HEK293T (cell line): ENCODE results near the gene HBE1.

Source experiments
- ARNT ChIP-seq: fragments of 450-650 bp; IDR thresholded peaks from 2 replicates; pipeline ENCODE4 v1.6.1; 2017; ENCODE audit warnings: mild to moderate bottlenecking
- BHLHE40 ChIP-seq: fragments of 450-650 bp; IDR thresholded peaks from 2 replicates; pipeline ENCODE4 v1.6.1; 2016; ENCODE audit warnings: mild to moderate bottlenecking, moderate library complexity, borderline replicate concordance
- CTBP1 ChIP-seq: fragments of 450-650 bp; IDR thresholded peaks from 2 replicates; pipeline ENCODE4 v1.6.1; 2016; ENCODE audit warnings: borderline replicate concordance
- ELF4 ChIP-seq: fragments of 450-650 bp; IDR thresholded peaks from 2 replicates; pipeline ENCODE4 v1.6.1; 2017; ENCODE audit warnings: antibody characterized with exemption
- FOXK2 ChIP-seq: fragments of 450-650 bp; IDR thresholded peaks from 2 replicates; pipeline ENCODE4 v1.6.1; 2016; ENCODE audit warnings: mild to moderate bottlenecking
- FOXM1 ChIP-seq: fragments of 450-650 bp; IDR thresholded peaks from 2 replicates; pipeline ENCODE4 v1.6.1; 2017; ENCODE audit warnings: mild to moderate bottlenecking, borderline replicate concordance
- HDGF ChIP-seq: fragments of 450-650 bp; IDR thresholded peaks from 2 replicates; pipeline ENCODE4 v1.6.1; 2017; ENCODE audit warnings: antibody characterized with exemption, borderline replicate concordance
- L3MBTL2 ChIP-seq: fragments of 450-650 bp; conservative IDR thresholded peaks from 2 replicates; pipeline ENCODE4 v1.6.1; 2016; ENCODE audit warnings: mild to moderate bottlenecking
- LEF1 ChIP-seq: fragments of 450-650 bp; IDR thresholded peaks from 2 replicates; pipeline ENCODE4 v1.6.1; 2017; ENCODE audit warnings: mild to moderate bottlenecking, borderline replicate concordance
- SP1 ChIP-seq: fragments of 450-650 bp; IDR thresholded peaks from 2 replicates; pipeline ENCODE4 v1.6.1; 2017
- SUZ12 ChIP-seq: fragments of 450-650 bp; IDR thresholded peaks from 2 replicates; pipeline ENCODE4 v1.6.1; 2016; ENCODE audit warnings: mild to moderate bottlenecking
- TARDBP ChIP-seq: fragments of 450-650 bp; IDR thresholded peaks from 2 replicates; pipeline ENCODE4 v1.6.1; 2016

GRCh38 chr11:5283086-5283485 is 13.3 kb upstream of the HBE1 start:
- TF ChIP-seq ARNT (no peak), LEF1 (no peak), CTBP1 (no peak), FOXM1 (no peak), FOXK2 (no peak), SP1 (no peak), HDGF (no peak), BHLHE40 (no peak), L3MBTL2 (no peak), TARDBP (no peak), SUZ12 (no peak), ELF4 (no peak)
